Small intestine (tissue), 7 donors: Measurements from ENCODE around the gene HTT. TPM values are rescaled to one million over a fixed set of nuclear protein-coding genes. Genes with fewer than 3 reads are reported as not detected.
"Not testable (repeated sequence)": the region's sequence is repeated elsewhere in the genome, so short reads cannot be mapped to it uniquely, and the experiment has no call there.

Experiments used
- DNase-seq, 2 donors: peaks; one replicate each; pipeline versions ENCODE4 v3.0.0 to v3.0.0-alpha.2; 2013
- FAIRE-seq: peaks from 2 replicates; lab custom pipeline; 2012; peaks lifted over from hg19 to GRCh38; lab: Jason Lieb, UNC
- H3K27ac ChIP-seq, 3 donors: one replicate each; pipeline ENCODE4 v1.5.1; 2013; ENCODE audit warnings: low read length in 2 of 3, mild to moderate bottlenecking in 2 of 3, control low read depth in 1 of 3, inconsistent platforms in 1 of 3, low read depth in 1 of 3, moderate library complexity in 1 of 3
- H3K27me3 ChIP-seq, 3 donors: one replicate each; pipeline ENCODE4 v1.6.1; 2013; ENCODE audit warnings: low read length in 3 of 3, inconsistent platforms in 1 of 3; ENCODE audit not compliant: control insufficient read depth in 3 of 3, insufficient read depth in 3 of 3
- H3K36me3 ChIP-seq, 3 donors: one replicate each; pipeline ENCODE4 v1.6.1; 2013; ENCODE audit warnings: low read length in 3 of 3, inconsistent platforms in 1 of 3, low read depth in 1 of 3, mild to moderate bottlenecking in 1 of 3, moderate library complexity in 1 of 3; ENCODE audit not compliant: control insufficient read depth in 3 of 3, insufficient read depth in 2 of 3
- H3K4me1 ChIP-seq, 3 donors: one replicate each; pipeline ENCODE4 v1.6.1; 2013; ENCODE audit warnings: low read length in 2 of 3, inconsistent platforms in 1 of 3, low read depth in 1 of 3, mild to moderate bottlenecking in 1 of 3, moderate library complexity in 1 of 3; ENCODE audit not compliant: control insufficient read depth in 3 of 3, insufficient read depth in 2 of 3
- H3K4me3 ChIP-seq, 3 donors: one replicate each; pipeline ENCODE4 v1.5.1; 2013; ENCODE audit warnings: low read length in 3 of 3, control low read depth in 1 of 3, inconsistent platforms in 1 of 3, low read depth in 1 of 3, mild to moderate bottlenecking in 1 of 3, moderate library complexity in 1 of 3
- H3K9me3 ChIP-seq, 2 donors: one replicate each; pipeline ENCODE4 v1.6.1; 2013; ENCODE audit warnings: low read depth in 1 of 2, low read length in 1 of 2; ENCODE audit not compliant: control insufficient read depth in 2 of 2, insufficient read depth in 1 of 2
- WGBS, 3 donors: extraction: QIAGEN DNeasy Blood & Tissue Kit; methylation state at CpG; one replicate each; pipeline ENCODE4 v1.1.7; 2013; 5-methylcytosine and 5-hydroxymethylcytosine counted together
- polyA plus RNA-seq, 4 donors: library from polyadenylated mRNA; stranded (reverse) in 3 of 4; unstranded in 1 of 4; fragments of 200-250 nt in 3 of 4; fragments of 120-200 nt in 1 of 4; gene quantifications; one replicate each; pipeline versions ENCODE4 v1.2.1 to v1.2.3, GENCODE V29; 2013
- donor health status: healthy with polysubstance abuse.
- donor health status: control.
- donor health status: control.
- donor health status: Bipolar disorder and iron deficiency.
- donor health status: healthy.

HTT gene
- polyA plus RNA-seq, 4 donors: 10.3 to 28.8 (median 14.8) TPM

GRCh38 chr4:3166434-3166833, 92.0 kb downstream of the HTT start:
- 82 to 91% (median 86%) methylated on average over 6 of the region's 6 CpGs for WGBS, 3 donors
- not testable (repeated sequence) for H3K27me3 ChIP-seq, H3K4me1 ChIP-seq, H3K4me3 ChIP-seq, H3K27ac ChIP-seq, DNase-seq, FAIRE-seq
- Histone ChIP-seq H3K9me3 (peaks cover 0 to 10% of the 10 kb centered on the region in 2 donors), H3K36me3 (peaks cover 0 to 28% (median 6%) of the 10 kb centered on the region in 3 donors)

GRCh38 chr4:3168029-3168428, 93.5 kb downstream of the HTT start:
- H3K4me1 ChIP-seq: no peaks in the 10 kb centered on the region
- H3K27ac ChIP-seq: no peak overlapping the region
- DNase-seq (no peak), FAIRE-seq (no peak)
- no peak overlapping the region for H3K4me3 ChIP-seq
- peaks cover 3 to 35% (median 10%) of the 10 kb centered on the region in 3 donors for H3K36me3 ChIP-seq
- no peaks in the 10 kb centered on the region for H3K27me3 ChIP-seq
- WGBS, 3 donors: 85 to 91% (median 89%) methylated on average over 3 of the region's 3 CpGs
- H3K9me3 ChIP-seq: peaks cover 0 to 10% of the 10 kb centered on the region in 2 donors

- Histone ChIP-seq H3K4me1 (peaks cover 0 to 6% (median 0%) of the 10 kb centered on the region in 3 donors), H3K4me3 (no peak overlapping the region), H3K27me3 (no peaks in the 10 kb centered on the region), H3K36me3 (peaks cover 6 to 44% (median 23%) of the 10 kb centered on the region in 3 donors), H3K27ac (no peak overlapping the region), H3K9me3 (no peaks in the 10 kb centered on the region)
- 81 to 84% (median 82%) methylated on average over 12 of the region's 12 CpGs for WGBS, 3 donors
- FAIRE-seq (no peak), DNase-seq (no peak)
These were observed 100.2 kb downstream of the HTT start for GRCh38 chr4:3174371-3175338.

- Histone ChIP-seq H3K27me3 (no peaks in the 10 kb centered on the region), H3K9me3 (no peaks in the 10 kb centered on the region), H3K27ac (no peak overlapping the region), H3K36me3 (peaks cover 6 to 43% (median 18%) of the 10 kb centered on the region in 3 donors), H3K4me3 (no peak overlapping the region), H3K4me1 (peaks cover 0 to 6% (median 0%) of the 10 kb centered on the region in 3 donors)
- FAIRE-seq (no peak), DNase-seq (peak; percentile 23 to 59)
- 28 to 67% (median 46%) methylated on average over 11 of the region's 11 CpGs for WGBS, 3 donors
These were observed 102.1 kb downstream of the HTT start for GRCh38 chr4:3176367-3177229.

- H3K27me3 ChIP-seq: no peaks in the 10 kb centered on the region
- H3K27ac ChIP-seq: no peak overlapping the region
- H3K36me3 ChIP-seq: peaks cover 6 to 47% (median 21%) of the 10 kb centered on the region in 3 donors
- H3K4me1 ChIP-seq: peaks cover 0 to 6% (median 0%) of the 10 kb centered on the region in 3 donors
- FAIRE-seq: no peak
- no peak overlapping the region for H3K4me3 ChIP-seq
- DNase-seq: no peak
- no peaks in the 10 kb centered on the region for H3K9me3 ChIP-seq
These were observed 102.9 kb downstream of the HTT start for GRCh38 chr4:3177426-3177825.

GRCh38 chr4:3177905-3178304, 103.4 kb downstream of the HTT start:
- peaks cover 3 to 48% (median 23%) of the 10 kb centered on the region in 3 donors for H3K36me3 ChIP-seq
- FAIRE-seq: no peak

GRCh38 chr4:3178351-3178750, 103.9 kb downstream of the HTT start:
- no peak overlapping the region for H3K4me3 ChIP-seq
- DNase-seq: no peak
- 86 to 94% (median 91%) methylated on average over 9 of the region's 9 CpGs for WGBS, 3 donors
- peaks cover 0 to 6% (median 0%) of the 10 kb centered on the region in 3 donors for H3K4me1 ChIP-seq
- no peaks in the 10 kb centered on the region for H3K27me3 ChIP-seq
- H3K27ac ChIP-seq: no peak overlapping the region
- FAIRE-seq: no peak
- H3K9me3 ChIP-seq: no peaks in the 10 kb centered on the region
- H3K36me3 ChIP-seq: peaks cover 4 to 48% (median 19%) of the 10 kb centered on the region in 3 donors

More at GRCh38 chr4:3177905-3178304, 103.4 kb downstream of the HTT start:
- WGBS, 3 donors: 94 to 97% (median 94%) methylated on average over 7 of the region's 7 CpGs
- no peak for DNase-seq
- peaks cover 0 to 6% (median 0%) of the 10 kb centered on the region in 3 donors for H3K4me1 ChIP-seq
- H3K27me3 ChIP-seq: no peaks in the 10 kb centered on the region
- no peaks in the 10 kb centered on the region for H3K9me3 ChIP-seq
- no peak overlapping the region for H3K27ac ChIP-seq
- H3K4me3 ChIP-seq: no peak overlapping the region

GRCh38 chr4:3179126-3179706, 104.7 kb downstream of the HTT start:
- H3K27me3 ChIP-seq: no peaks in the 10 kb centered on the region
- DNase-seq (peak in 1 of 2 donors; percentile 25), FAIRE-seq (no peak)
- no peaks in the 10 kb centered on the region for H3K9me3 ChIP-seq
- H3K4me3 ChIP-seq: no peak overlapping the region
- H3K36me3 ChIP-seq: peaks cover 4 to 50% (median 22%) of the 10 kb centered on the region in 3 donors
- H3K27ac ChIP-seq: no peak overlapping the region
- H3K4me1 ChIP-seq: peaks cover 0 to 6% (median 0%) of the 10 kb centered on the region in 3 donors
- 75 to 84% (median 79%) methylated on average over 12 of the region's 12 CpGs for WGBS, 3 donors
